ENCODE results near the gene PCBP4.
"Not testable (repeated sequence)": the region's sequence is repeated elsewhere in the genome, so short reads cannot be mapped to it uniquely, and the experiment has no call there.

Gene PCBP4

DNA sequence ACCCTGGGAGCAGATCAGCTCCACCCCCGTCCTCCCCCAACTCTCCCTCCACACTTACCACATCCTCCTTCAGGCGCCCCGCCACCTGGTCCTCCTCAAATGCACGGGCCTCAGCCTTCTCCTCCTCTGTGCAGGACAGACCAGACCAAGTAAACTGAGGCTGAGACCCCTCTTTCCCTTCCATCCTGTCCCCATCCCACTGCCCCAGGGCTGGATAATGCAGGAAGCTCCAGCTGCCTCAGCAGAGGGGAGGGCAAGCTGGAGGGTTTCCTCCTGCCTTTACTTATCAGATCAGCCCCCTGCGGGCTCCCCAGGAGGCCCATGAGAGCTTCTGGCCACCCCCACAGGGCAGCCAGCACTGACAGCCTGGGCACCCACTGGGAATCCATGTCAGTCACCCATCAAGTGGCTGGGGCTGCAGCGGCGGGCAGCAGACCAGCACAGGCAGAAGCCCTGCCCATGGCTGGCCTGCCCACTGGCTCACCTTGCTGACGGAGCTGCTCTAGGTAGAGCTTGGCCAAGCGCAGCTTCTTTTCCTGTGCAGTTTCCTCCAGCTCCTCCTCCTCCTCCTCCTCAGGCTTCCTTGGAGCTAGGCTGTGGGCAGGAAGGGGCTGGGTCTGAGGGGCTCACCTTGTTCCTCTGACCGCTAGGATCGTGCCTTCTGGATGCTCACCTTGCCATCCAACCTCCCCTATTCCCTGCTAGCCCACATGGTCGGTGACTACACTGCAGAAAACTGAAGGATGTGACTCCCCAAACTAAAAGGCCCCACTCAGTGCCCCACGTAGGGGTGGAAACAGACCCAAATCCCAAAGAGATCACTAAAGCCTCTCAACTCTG is 29.4 kb downstream of the PCBP4 start:
- DNase-seq: no peak

DNA sequence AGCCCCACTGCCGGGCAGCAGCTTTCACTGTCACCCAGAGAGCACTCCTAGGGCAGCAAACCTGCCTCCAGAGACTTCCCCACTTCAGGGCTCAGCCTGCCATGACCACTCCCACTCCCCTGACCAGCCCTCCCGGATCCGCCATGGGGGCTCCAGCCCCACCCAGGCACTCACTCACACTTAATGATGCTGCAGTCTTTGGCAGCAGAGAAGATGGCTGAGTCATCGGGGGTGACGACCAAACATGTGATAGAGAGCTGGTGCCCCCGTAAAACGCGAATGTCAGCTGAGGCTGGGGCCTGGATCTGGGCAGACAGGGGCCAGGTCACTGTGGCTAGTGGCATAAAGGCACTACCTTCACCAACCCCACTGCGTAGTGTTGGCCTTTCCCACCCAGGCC is 30.2 kb downstream of the PCBP4 start:
- no peak for DNase-seq

DNA sequence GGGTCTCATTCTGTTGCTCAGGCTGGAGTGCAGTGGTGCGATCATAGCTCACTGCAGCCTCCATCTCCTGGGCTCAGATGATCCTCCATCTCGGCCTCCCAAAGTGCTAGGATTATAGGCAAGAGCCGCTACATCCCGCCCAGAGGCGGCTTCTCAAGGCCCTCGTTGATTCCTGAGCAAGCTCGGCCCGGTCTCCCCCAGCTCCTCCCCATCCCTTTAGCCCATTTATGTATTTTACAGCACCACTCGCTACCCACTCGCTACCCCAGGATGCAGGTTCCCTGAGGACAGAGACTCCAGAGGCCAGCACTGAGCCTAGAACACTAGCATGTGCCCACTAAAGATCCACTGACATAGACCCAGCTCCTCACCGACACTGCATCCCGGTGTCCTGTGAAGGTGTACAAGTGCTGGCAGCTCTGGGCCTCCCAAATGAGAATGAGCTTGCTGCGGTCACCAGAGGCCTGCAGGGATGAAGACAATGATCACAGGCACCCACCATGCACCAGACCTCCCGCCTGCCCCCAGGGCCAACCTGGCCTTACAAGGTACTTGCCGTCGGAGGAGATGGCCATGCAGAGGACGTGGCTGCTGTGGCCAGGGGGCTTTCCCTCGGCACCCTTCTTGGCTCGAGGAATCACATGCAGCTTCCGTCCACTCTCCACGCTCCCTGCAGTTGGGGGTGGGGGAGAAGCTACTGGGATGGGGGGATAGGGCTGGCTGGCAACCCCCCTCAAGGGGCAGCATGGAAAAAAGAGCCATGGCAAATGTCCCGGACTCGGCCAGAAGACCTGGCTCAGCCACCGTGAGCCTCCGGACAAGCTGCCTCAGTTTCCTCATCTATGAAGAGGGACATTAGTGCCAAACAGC is 31.1 kb downstream of the PCBP4 start:
- no peak for DNase-seq

DNA sequence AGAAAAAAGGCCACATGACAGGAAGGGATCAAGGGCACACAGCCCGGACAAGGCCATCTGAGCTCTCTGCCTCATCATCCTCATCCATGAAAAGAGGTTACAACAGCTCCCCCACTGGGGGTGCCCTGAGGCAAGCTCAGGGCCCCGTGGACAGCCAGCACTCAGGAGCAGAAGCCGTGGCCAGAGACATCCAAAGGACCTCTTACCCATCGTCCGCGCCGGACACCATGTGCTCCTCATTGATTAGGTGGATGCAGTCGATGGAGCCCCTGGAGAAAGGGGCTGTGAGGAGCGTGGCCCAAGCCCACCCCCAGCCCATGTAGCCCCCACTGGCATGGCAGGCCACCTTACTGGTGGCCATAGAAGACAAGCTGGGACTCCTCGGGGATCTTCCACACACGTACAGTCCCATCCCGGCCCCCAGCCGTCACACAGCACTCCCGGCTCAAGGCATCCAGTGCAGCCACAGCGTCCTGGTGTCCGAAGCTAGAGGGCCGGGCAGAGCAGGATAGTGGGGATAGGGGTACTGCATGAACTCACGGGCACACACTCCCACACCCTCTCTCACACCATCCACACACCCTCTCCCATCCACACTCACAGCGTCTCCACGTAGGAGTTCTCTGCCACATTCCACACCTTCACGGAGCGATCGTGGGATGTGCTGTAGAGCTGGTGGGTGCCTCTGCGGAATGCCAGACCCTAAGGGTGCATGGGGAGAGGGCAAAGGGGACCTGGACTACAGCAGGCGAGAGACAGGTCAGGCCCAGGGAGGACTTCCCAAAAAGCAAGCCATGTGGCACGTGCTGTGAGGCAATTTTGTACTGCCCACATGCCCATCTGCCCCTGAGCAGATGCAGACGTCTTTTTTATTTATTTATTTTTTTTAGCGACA is 32.0 kb downstream of the PCBP4 start:
- DNase-seq: no peak

DNA sequence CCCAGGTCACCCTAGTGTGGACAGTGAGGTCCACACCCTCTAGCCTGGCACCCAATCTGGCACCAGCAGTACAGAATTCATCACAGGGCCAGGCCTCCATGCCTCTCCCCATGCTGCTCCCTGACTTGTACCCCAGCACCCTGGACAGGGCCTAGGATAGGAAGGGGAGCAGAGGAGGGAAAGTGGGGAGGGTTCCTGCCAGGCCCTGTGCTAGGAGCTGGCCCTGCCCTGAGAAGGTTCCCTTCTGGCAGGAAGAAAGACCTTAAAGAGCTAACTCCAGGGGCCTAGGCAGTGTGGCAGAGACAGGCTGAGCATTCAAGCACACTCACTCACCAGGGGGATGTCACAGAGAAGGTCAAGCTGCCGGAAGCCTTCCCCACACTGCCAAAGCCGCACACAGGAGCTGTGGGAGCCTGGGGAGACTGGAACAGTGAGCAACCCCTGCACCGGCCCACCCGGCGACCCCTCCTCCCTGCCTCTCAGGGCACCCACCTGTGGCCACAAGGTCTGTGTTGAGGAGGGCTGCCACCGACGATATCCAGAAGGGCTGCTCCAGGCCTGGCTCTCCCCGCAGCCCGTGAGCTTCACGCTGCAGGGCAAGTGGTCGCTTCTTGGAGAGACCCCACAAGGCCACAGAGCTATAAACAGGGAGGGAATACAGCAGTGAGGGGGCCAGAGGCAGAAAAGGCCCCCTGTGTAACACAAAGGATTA is 33.0 kb downstream of the PCBP4 start:
- DNase-seq: no peak

DNA sequence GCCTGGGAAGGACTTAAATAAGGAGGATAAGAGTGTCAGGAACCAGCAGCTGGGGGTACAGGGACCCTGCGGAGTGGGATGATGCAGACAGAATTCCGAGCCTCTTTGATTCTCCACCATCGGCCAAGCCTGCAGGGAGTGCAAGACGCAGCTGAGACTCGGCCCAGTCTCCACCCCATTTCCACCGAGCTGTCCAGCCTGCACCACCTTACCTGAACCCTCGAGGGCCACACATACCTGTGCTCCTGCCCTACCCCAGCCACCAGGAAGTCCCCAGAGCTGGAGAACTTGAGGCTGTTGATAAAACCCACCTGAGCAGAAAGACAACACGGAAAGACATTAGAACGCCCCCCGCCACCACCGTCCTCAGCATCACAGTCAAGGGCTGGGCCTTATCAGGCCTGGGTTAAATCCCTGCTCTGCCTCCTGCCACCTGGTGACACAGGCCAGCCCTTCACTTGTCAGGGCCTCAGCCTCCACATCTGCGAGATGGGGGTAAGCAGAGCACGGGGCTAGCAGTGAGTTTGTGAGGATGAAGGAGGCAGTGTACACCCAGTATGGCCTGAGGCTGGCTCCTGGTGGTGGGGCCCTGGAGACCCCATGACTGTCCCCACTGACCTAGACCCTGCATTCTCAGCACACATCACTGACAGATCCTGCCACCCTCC is 33.6 kb downstream of the PCBP4 start:
- DNase-seq: no peak

DNA sequence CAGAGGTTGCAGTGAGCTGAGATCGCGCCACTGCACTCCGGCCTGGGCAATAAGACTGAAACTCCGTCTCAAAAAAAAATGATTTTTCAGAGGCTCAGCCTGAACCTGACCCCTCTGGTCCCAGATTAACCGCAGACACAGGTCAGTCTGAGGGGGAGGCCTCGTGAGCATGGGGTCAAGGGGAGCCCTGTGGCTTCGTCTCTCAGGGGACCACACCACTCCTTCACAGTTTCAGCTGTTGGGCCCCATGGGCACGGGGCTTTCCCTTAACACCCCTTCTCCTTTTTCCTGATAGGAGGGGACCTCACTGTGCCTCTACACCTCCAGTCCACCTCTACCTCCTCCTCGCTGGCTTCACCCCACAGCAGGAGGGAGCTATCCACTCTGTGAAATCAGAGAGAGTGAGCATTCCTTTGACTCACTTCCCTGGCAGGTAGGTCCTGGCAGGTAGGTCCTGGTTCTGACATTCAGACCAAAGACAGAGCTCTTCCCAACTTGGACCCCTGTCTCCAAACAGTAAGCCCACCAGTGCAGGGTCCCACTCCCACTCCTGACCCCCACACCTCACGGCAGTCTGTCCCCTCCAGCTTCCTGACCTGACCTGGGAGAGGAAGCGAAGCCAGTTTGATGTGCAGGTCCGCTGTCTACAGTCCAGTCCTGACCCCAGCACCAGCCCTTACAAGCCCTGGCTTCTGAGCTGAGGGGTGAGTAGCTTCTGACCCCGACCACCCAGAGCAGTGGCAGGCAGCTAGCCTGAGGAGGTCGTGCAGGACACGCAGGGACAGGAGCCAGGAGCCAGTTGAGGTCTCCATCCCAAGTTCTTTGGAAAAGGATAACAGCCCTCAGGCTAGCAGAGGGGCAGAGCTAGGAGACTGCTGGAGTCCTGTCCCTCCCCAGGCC is 34.5 kb downstream of the PCBP4 start:
- DNase-seq: no peak

DNA sequence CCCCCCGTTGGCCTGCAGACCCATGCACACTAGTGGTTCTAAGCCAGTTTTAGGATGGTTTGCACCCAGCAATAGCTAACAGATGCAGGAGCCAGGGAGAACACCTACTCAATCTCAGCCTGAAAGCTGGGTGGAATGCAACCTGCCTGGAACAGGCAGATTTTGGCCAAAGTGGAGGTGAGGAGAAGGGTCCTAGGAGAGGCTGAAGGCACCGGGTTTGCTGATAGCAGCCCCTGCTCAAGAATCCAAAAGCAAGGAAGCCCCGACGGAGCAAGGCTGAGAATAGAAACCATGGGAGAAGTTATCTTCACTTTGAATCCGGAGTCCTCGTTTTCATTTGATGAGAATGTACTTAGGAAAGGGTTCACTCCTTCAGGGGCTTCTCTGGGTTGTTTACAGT is 35.5 kb downstream of the PCBP4 start:
- DNase-seq: no peak

DNA sequence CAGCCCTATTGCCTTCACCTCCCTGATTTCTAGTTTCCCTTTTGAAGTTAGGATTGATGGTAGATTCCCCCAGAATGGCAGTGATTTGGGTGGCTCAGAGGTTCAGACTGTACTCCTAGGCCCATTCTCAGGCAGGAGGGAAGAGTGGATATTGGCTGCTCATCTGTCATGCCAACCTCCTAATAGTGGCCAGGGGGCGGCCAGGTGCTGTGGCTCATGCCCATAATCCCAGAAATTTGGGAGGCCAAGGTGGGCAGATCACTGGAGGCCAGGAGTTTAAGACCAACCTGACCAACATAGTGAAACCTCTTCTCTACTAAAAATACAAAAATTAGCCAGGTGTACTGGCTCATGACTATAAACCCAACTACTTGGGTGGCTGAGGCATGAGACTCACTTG is 36.8 kb downstream of the PCBP4 start:
- no peak for DNase-seq

DNA sequence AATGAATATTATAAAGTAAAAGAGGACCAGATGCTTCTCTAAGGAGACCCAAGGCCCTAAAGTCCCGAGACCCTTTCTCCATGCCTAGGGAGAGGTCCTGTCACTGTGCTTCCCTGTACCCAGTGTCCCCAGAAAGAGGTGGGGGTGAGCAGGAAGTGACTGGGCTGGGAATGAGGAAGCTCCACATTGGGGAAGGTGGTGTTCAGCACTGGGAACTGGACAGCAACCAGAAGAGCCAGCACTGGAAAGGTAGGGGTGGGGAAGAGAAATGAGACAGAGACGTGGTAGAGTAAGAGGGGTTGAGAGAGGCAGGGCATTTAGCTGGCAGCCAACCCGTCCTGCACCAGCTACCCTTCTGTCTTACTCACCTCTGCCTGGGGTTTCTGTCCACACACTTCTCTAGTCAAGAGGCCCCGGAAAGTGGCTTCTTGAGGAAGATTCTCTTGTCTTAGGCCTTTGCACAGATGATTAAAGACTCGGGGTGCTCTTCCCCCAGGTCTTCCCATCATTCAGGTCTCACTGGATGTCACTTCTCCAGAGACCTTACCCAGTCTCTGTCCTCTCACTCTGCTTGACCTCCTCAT is 37.7 kb downstream of the PCBP4 start:
- DNase-seq: no peak

DNA sequence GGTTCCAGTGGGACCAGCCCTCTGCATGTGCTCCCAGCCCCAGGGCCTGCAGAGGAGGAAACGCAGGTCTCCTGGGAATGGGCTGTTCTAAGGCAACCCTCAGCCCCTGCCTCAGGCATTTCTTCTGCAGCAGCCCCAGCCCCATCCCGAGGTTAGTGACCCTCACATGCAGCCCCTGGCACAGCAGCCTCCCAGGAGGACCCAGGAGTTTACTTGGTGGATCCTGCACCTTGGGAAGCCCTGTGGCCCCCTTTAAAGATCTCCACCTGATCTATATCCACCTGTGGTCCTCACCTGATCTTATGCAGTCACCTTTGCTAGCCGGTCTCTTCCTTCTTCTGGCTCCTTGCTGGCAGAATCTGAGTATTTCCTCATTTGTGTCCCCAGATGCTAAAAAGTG is 38.3 kb downstream of the PCBP4 start:
- DNase-seq: not testable (repeated sequence)

DNA sequence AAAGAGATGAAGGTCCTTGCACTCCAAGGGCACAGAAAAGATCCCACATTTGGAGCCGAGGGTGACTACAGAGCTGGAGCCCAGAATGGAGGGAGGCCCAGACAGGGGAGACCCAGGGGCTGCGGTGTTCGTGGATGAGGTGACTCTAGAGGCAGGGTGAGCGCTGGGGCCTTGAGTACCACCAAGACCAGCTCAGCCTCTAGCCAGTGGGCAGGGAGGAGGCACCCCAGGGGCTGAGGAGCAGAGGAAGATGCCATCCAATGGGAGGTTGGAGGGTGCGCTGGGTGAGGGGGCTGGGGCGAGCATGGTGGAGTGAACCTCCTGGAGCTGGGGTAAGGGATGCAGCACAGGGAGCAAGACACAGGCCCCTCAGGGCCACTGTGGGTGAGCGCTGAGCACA is 38.8 kb downstream of the PCBP4 start:
- DNase-seq: no peak

DNA sequence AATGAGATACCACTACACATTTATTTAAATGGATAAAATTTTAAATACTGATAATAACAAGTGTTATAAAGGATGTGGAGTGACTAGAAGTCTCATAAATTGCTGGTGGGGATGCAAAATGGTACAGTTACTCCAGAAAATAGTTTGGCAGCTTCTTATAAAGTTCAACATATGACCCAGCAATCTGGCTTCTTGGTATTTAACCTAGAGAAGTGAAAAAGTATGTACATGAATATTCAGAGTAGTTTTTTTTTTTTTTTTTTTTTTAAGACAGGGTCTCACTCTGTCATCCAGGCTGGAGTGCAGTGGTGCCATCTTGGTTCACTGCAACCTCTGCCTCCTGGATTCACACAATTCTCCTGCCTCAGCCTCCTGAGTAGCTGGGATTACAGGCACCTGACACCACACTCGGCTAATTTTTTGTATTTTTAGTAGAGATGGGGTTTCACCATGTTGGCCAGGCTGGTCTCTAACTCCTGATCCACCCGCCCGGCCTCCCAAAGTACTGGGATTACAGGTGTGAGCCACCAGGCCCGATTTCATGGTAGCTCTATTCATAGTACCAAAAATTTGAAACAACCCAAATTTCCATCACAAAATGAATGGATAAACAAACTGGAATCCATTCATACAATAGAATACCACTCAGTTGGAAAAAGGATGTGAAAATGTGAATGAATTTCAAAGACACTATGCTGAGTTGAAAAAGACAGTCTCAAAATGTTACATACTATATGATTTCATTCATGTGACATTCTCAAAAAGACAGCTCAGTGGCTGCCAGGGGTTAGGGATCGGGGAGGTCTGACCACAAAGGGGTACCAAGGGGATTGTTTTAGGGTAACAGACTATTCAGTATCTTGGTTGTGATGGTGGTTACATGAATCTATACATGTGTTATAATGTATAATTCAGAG is 39.9 kb downstream of the PCBP4 start:
- no peak for DNase-seq

DNA sequence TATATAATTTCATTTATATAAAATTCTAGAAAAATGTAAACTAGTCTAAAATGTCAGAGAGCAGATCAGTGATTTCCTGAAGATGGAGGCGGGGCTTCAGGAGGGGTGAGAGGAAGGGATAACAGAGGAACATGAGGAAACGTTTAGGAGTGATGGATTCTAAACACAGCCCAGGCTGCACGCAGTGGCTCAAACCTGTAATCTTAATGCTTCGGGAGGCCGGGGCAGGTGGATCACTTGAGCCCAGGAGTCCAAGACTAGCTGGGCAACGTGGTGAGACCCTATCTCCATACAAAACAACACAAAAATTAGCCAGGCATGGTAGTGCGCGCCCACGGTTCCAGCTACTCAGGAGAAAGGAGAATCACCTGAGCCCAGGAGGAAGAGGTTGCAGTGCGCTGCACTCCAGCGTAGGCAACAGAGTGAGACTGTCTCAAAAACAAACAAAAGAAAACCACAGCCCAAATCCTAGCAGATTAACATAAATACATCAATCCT is 46.1 kb downstream of the PCBP4 start:
- no peak for DNase-seq

DNA sequence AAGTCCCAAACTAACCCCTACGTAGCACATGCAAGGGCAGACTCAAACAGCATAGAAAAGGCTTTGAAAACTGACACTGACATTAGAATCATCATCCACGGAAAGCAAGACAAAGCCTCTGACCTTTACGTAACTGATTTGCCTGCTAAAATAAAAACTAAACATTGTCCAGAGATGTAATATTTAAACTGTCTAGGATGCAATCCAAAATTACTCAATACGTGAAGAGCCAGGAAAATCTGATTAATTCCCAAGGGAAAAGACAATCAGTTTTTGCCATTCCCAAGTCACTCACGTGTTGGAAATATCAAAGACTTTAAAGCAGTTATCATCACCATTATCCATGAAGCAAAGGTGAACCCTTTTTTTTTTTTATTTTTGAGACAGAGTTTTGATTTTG is 50.8 kb downstream of the PCBP4 start:
- no peak for DNase-seq

DNA sequence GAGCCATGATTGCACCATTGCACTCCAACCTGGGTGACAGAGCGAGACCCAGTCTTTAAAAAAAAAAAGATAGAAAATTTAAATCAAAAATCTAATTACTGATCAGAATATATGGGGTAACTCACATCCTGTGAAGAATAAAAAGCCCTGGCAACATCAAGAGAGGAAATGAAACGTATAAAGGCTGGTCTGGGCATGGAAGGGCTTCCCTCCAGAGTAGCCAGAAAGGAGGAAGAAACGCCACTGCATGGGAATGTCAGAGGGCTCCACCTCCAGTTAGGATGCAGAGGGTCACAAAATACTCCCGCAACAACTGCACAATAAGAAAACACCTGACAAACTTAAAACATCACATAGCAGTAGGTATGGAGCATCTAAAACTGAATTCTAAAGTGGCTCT is 59.2 kb downstream of the PCBP4 start:
- no peak for DNase-seq

Data from activated effector memory CD4-positive, alpha-beta T cell treated with Interleukin-2 at 50 U/mL for 16 hours (primary cell).